Osteoblast (primary cell): ENCODE data around the gene MAP3K5. TPM values are rescaled to one million over a fixed set of nuclear protein-coding genes. Genes with fewer than 3 reads are reported as not detected.

Source experiments
- DNase-seq: peaks from one replicate; pipeline ENCODE4 v3.0.0; 2011; ENCODE audit warnings: low spot score, mixed read lengths; ENCODE audit not compliant: insufficient read length; ENCODE audit errors: missing footprints
- H2AFZ ChIP-seq: 2 replicates; pipeline ENCODE4 v1.6.0; 2011; ENCODE audit warnings: mild to moderate bottlenecking, low read length
- H3K27ac ChIP-seq: 2 replicates; pipeline ENCODE4 v1.5.1; 2011; ENCODE audit warnings: mild to moderate bottlenecking, low read depth, low read length, moderate library complexity
- H3K27me3 ChIP-seq: 2 replicates; pipeline ENCODE4 v1.6.0; 2012; ENCODE audit warnings: mild to moderate bottlenecking, control low read depth, inconsistent platforms, low read length, moderate library complexity; ENCODE audit not compliant: insufficient read depth
- H3K36me3 ChIP-seq: 2 replicates; pipeline ENCODE4 v1.5.1; 2011; ENCODE audit warnings: mild to moderate bottlenecking, low read length, control low read depth, moderate library complexity; ENCODE audit not compliant: insufficient read depth
- H3K4me1 ChIP-seq: 2 replicates; pipeline ENCODE4 v1.5.1; 2011; ENCODE audit warnings: mild to moderate bottlenecking, low read length, control low read depth, moderate library complexity; ENCODE audit not compliant: insufficient read depth
- H3K4me2 ChIP-seq: 2 replicates; pipeline ENCODE4 v1.6.0; 2011; ENCODE audit warnings: mild to moderate bottlenecking, low read length; ENCODE audit not compliant: insufficient read depth
- H3K4me3 ChIP-seq: fragments of 200-600 bp; sonication (generic); 3 replicates; pipeline ENCODE4 v1.5.1; 2012; ENCODE audit warnings: mild to moderate bottlenecking, low read length, inconsistent platforms; ENCODE audit not compliant: insufficient read depth
- H3K79me2 ChIP-seq: 2 replicates; pipeline ENCODE4 v1.6.0; 2012; ENCODE audit warnings: mild to moderate bottlenecking, low read length, control low read depth, inconsistent platforms; ENCODE audit not compliant: insufficient read depth
- H3K9me3 ChIP-seq: 2 replicates; pipeline ENCODE4 v1.5.1; 2011; ENCODE audit warnings: low read depth, low read length, control low read depth
- H4K20me1 ChIP-seq: 2 replicates; pipeline ENCODE4 v1.6.0; 2012; ENCODE audit warnings: mild to moderate bottlenecking, low read length, control low read depth; ENCODE audit not compliant: insufficient read depth
- total RNA-seq: library from RNA; depleted of rRNA; stranded (reverse); fragments of >200 nt; gene quantifications from 2 replicates; pipeline ENCODE4 v1.2.3, GENCODE V29; 2012
- TF ChIP-seq, protein P1 (sequence below): IDR thresholded peaks from 2 replicates; pipeline ENCODE4 v1.5.1; 2011; ENCODE audit warnings: mild to moderate bottlenecking, low read depth, low read length, moderate library complexity; ENCODE audit errors: extremely low read depth

Gene MAP3K5
- total RNA-seq, 1 donor: 8.3 TPM

GRCh38 chr6:136568129-136568528 lies 224.1 kb downstream of the MAP3K5 start:
- Histone ChIP-seq H3K4me1 (no peaks in the 10 kb centered on the region), H3K79me2 (no peaks in the 10 kb centered on the region), H2AFZ (no peak overlapping the region)

DNA sequence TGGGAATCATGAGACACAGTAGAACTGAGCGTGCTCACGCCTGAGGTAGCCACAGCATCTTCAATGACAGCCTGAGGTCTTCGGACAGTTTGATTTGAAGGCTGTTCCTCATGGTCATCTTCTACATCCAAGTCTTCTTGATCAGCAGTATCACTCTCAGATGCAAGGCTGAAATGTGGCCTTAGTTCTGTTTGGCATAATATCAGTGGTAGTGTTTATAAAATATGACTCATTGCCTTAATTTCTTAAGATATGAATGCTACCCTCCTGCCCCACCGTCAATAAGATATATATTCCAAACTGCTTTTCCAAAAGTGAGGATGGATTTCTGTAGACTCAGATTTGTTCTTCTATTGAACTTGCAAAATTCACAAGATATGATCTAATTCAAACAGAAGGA lies 224.6 kb downstream of the MAP3K5 start:
- Histone ChIP-seq H3K9me3 (no peaks in the 10 kb centered on the region), H3K4me2 (no peak overlapping the region), H3K27ac (no peak overlapping the region), H3K27me3 (no peaks in the 10 kb centered on the region), H4K20me1 (no peaks in the 10 kb centered on the region), H2AFZ (no peak overlapping the region), H3K79me2 (no peaks in the 10 kb centered on the region), H3K4me3 (no peak overlapping the region), H3K36me3 (no peaks in the 10 kb centered on the region), H3K4me1 (no peaks in the 10 kb centered on the region)
- TF ChIP-seq, protein P1, sequence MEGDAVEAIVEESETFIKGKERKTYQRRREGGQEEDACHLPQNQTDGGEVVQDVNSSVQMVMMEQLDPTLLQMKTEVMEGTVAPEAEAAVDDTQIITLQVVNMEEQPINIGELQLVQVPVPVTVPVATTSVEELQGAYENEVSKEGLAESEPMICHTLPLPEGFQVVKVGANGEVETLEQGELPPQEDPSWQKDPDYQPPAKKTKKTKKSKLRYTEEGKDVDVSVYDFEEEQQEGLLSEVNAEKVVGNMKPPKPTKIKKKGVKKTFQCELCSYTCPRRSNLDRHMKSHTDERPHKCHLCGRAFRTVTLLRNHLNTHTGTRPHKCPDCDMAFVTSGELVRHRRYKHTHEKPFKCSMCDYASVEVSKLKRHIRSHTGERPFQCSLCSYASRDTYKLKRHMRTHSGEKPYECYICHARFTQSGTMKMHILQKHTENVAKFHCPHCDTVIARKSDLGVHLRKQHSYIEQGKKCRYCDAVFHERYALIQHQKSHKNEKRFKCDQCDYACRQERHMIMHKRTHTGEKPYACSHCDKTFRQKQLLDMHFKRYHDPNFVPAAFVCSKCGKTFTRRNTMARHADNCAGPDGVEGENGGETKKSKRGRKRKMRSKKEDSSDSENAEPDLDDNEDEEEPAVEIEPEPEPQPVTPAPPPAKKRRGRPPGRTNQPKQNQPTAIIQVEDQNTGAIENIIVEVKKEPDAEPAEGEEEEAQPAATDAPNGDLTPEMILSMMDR: no peak
- DNase-seq: no peak

More at GRCh38 chr6:136568129-136568528, 224.1 kb downstream of the MAP3K5 start:
- no peaks in the 10 kb centered on the region for H3K9me3 ChIP-seq
- TF ChIP-seq, protein P1: no peak
- no peaks in the 10 kb centered on the region for H4K20me1 ChIP-seq
- H3K27me3 ChIP-seq: no peaks in the 10 kb centered on the region
- H3K4me3 ChIP-seq: no peak overlapping the region
- no peak for DNase-seq
- no peaks in the 10 kb centered on the region for H3K36me3 ChIP-seq
- H3K4me2 ChIP-seq: no peak overlapping the region
- H3K27ac ChIP-seq: no peak overlapping the region

GRCh38 chr6:136566851-136567250 lies 225.4 kb downstream of the MAP3K5 start:
- H3K36me3 ChIP-seq: no peaks in the 10 kb centered on the region
- no peaks in the 10 kb centered on the region for H3K79me2 ChIP-seq
- H3K4me2 ChIP-seq: no peak overlapping the region
- H3K9me3 ChIP-seq: no peaks in the 10 kb centered on the region
- H3K27me3 ChIP-seq: no peaks in the 10 kb centered on the region
- H2AFZ ChIP-seq: no peak overlapping the region
- H3K27ac ChIP-seq: no peak overlapping the region
- DNase-seq: no peak
- H3K4me3 ChIP-seq: no peak overlapping the region
- H4K20me1 ChIP-seq: no peaks in the 10 kb centered on the region
- TF ChIP-seq, protein P1: no peak
- H3K4me1 ChIP-seq: no peaks in the 10 kb centered on the region

GRCh38 chr6:136566007-136566487 lies 226.2 kb downstream of the MAP3K5 start:
- TF ChIP-seq, protein P1: no peak
- no peaks in the 10 kb centered on the region for H3K4me1 ChIP-seq
- no peaks in the 10 kb centered on the region for H3K79me2 ChIP-seq
- DNase-seq: no peak
- no peak overlapping the region for H3K4me2 ChIP-seq
- H3K27ac ChIP-seq: no peak overlapping the region
- H3K36me3 ChIP-seq: no peaks in the 10 kb centered on the region
- H3K27me3 ChIP-seq: no peaks in the 10 kb centered on the region
- H3K4me3 ChIP-seq: no peak overlapping the region
- no peak overlapping the region for H2AFZ ChIP-seq
- H3K9me3 ChIP-seq: no peaks in the 10 kb centered on the region
- H4K20me1 ChIP-seq: no peaks in the 10 kb centered on the region
